Thyroid gland (tissue), 4 donors: ENCODE data around the gene LRFN2.

Experiments
- CTCF ChIP-seq, 6 experiments: fragments of 200-600 bp in 3 of 6; fragments of 450-650 bp in 3 of 6; sonication (generic) in 3 of 6; IDR thresholded peaks; one replicate each; pipeline ENCODE4 v1.5.1; 2016 to 2019; ENCODE audit warnings: antibody characterized with exemption in 6 of 6, mild to moderate bottlenecking in 2 of 6, inconsistent platforms in 1 of 6, moderate library complexity in 1 of 6
- POLR2A ChIP-seq, 2 donors: fragments of 450-650 bp; IDR thresholded peaks; one replicate each; pipeline ENCODE4 v1.6.1; 2017; ENCODE audit warnings: antibody characterized with exemption in 2 of 2, mild to moderate bottlenecking in 2 of 2, moderate library complexity in 1 of 2

GRCh38 chr6:40490508-40490907 is 96.7 kb downstream of the LRFN2 start:
- TF ChIP-seq CTCF (IDR thresholded peaks at IDR 0.05) (no peak), POLR2A (IDR thresholded peaks at IDR 0.05) (no peak)
